ENCODE results near the gene KRTAP5-6.
A peak's percentile ranks its signal among the peaks of the same experiment; 100 is the strongest.
"Not testable (repeated sequence)": the region's sequence is repeated elsewhere in the genome, so short reads cannot be mapped to it uniquely, and the experiment has no call there.

Gene KRTAP5-6

GRCh38 chr11:1683904-1684572, 13.0 kb upstream of the KRTAP5-6 start:
- DNase-seq = not testable (repeated sequence)

- not testable (repeated sequence) for DNase-seq
Observed at GRCh38 chr11:1684886-1685874, 11.8 kb upstream of the KRTAP5-6 start.

- not testable (repeated sequence) for DNase-seq
Observed at GRCh38 chr11:1686220-1686619, 10.8 kb upstream of the KRTAP5-6 start.

GRCh38 chr11:1688336-1688947, 8.6 kb upstream of the KRTAP5-6 start:
- not testable (repeated sequence) for DNase-seq

GRCh38 chr11:1689250-1690166, 7.5 kb upstream of the KRTAP5-6 start:
- DNase-seq = not testable (repeated sequence)

- DNase-seq = no peak
Observed at GRCh38 chr11:1690167-1691025, 6.6 kb upstream of the KRTAP5-6 start.

- no peak for DNase-seq
Observed at GRCh38 chr11:1691026-1691877, 5.7 kb upstream of the KRTAP5-6 start.

- DNase-seq = no peak
Observed at GRCh38 chr11:1691878-1692707, 4.9 kb upstream of the KRTAP5-6 start.

GRCh38 chr11:1692708-1693326, 4.2 kb upstream of the KRTAP5-6 start:
- DNase-seq = no peak

GRCh38 chr11:1693327-1694063, 3.5 kb upstream of the KRTAP5-6 start:
- peak; percentile 35 for DNase-seq

- peak; percentile 24 for DNase-seq
Observed at GRCh38 chr11:1694064-1694845, 2.7 kb upstream of the KRTAP5-6 start.

- no peak for DNase-seq
Observed at GRCh38 chr11:1694846-1695547, 2.0 kb upstream of the KRTAP5-6 start.

GRCh38 chr11:1695548-1696108, 1.4 kb upstream of the KRTAP5-6 start:
- DNase-seq = no peak

GRCh38 chr11:1699771-1700170, 2.8 kb downstream of the KRTAP5-6 start:
- no peak for DNase-seq

GRCh38 chr11:1701091-1701807, 4.3 kb downstream of the KRTAP5-6 start:
- no peak for DNase-seq

- DNase-seq = no peak
Observed at GRCh38 chr11:1702506-1702905, 5.5 kb downstream of the KRTAP5-6 start.

All from NCI-H1694 (cell line).